Measurements from ENCODE around the gene SPHK1. TPM values are rescaled to one million over a fixed set of nuclear protein-coding genes. Genes with fewer than 3 reads are reported as not detected.

Gene SPHK1
- total RNA-seq, 2 donors from 2014 or later, result 6.6 to 34.1 TPM

- Histone ChIP-seq H3K4me1 (replicated peaks) (no peaks in the 10 kb centered on the region), H3K36me3 (peaks cover 4 to 16% of the 10 kb centered on the region in 2 donors), H3K27ac (no peak overlapping the region), H3K4me3 (no peak overlapping the region), H3K27me3 (replicated peaks; ENCODE audit: insufficient read depth) (no peaks in the 10 kb centered on the region), H3K9me3 (no peaks in the 10 kb centered on the region)
- 55% methylated on average over 16 of the region's 16 CpGs for WGBS
- intact Hi-C loops (cut with DNase I), result loop anchor here (2.0 kb wide), 1 partner anchor 93 kb away; no protein-coding TSS in a partner anchor
- peak; percentile 88 for DNase-seq (ENCODE audit: low spot score)
- TF ChIP-seq CTCF (IDR thresholded peaks at IDR 0.05) (peak; percentile 94 to 98 (median 97)), POLR2AphosphoS5 (IDR thresholded peaks at IDR 0.05) (peak; percentile 46), POLR2A (IDR thresholded peaks at IDR 0.05) (no peak)
Observed at GRCh38 chr17:76397687-76398522, 13.5 kb downstream of the SPHK1 start.

GRCh38 chr17:76398523-76399174 is 14.2 kb downstream of the SPHK1 start:
- Histone ChIP-seq H3K27me3 (replicated peaks; ENCODE audit: insufficient read depth) (no peaks in the 10 kb centered on the region), H3K27ac (no peak overlapping the region), H3K36me3 (peaks cover 4 to 16% of the 10 kb centered on the region in 2 donors), H3K9me3 (no peaks in the 10 kb centered on the region), H3K4me3 (no peak overlapping the region), H3K4me1 (replicated peaks) (no peaks in the 10 kb centered on the region)
- WGBS, result 75% methylated on average over 20 of the region's 20 CpGs
- intact Hi-C loops (cut with DNase I), result loop anchor here (2.0 kb wide), 1 partner anchor 94 kb away; no protein-coding TSS in a partner anchor
- DNase-seq (ENCODE audit: low spot score), result no peak
- TF ChIP-seq POLR2AphosphoS5 (IDR thresholded peaks at IDR 0.05) (no peak), POLR2A (IDR thresholded peaks at IDR 0.05) (no peak), CTCF (IDR thresholded peaks at IDR 0.05) (no peak)

GRCh38 chr17:76399175-76400172 is 15.1 kb downstream of the SPHK1 start:
- no peak overlapping the region for H3K4me3 ChIP-seq
- H3K27me3 ChIP-seq (replicated peaks; ENCODE audit: insufficient read depth), result no peaks in the 10 kb centered on the region
- no peak for TF ChIP-seq CTCF (IDR thresholded peaks at IDR 0.05)
- TF ChIP-seq POLR2A (IDR thresholded peaks at IDR 0.05), result no peak
- TF ChIP-seq POLR2AphosphoS5 (IDR thresholded peaks at IDR 0.05), result no peak
- WGBS, result 84% methylated on average over 33 of the region's 33 CpGs
- no peak overlapping the region for H3K27ac ChIP-seq
- peaks cover 4 to 16% of the 10 kb centered on the region in 2 donors for H3K36me3 ChIP-seq
- no peaks in the 10 kb centered on the region for H3K4me1 ChIP-seq (replicated peaks)
- DNase-seq (ENCODE audit: low spot score), result no peak
- no peaks in the 10 kb centered on the region for H3K9me3 ChIP-seq
- intact Hi-C loops (cut with DNase I), result loop anchor here (2.0 kb wide), 1 partner anchor 95 kb away; no protein-coding TSS in a partner anchor

- DNase-seq (ENCODE audit: low spot score), result no peak
- Histone ChIP-seq H3K4me3 (no peak overlapping the region), H3K36me3 (peaks cover 0 to 4% of the 10 kb centered on the region in 2 donors), H3K9me3 (no peaks in the 10 kb centered on the region), H3K27me3 (replicated peaks; ENCODE audit: insufficient read depth) (no peaks in the 10 kb centered on the region), H3K4me1 (replicated peaks) (no peaks in the 10 kb centered on the region), H3K27ac (no peak overlapping the region)
- 77% methylated on average over 5 of the region's 5 CpGs for WGBS
- TF ChIP-seq POLR2A (IDR thresholded peaks at IDR 0.05) (no peak), CTCF (IDR thresholded peaks at IDR 0.05) (no peak)
- intact Hi-C loops (cut with DNase I), result no loop called here
Observed at GRCh38 chr17:76402711-76403110, 18.3 kb downstream of the SPHK1 start.
